Measurements from ENCODE around the gene BRPF1. TPM values are rescaled to one million over a fixed set of nuclear protein-coding genes. Genes with fewer than 3 reads are reported as not detected.

The BRPF1 gene
- total RNA-seq, 2 experiments from 2014 or later = 23.7 to 25.6 TPM

DNA sequence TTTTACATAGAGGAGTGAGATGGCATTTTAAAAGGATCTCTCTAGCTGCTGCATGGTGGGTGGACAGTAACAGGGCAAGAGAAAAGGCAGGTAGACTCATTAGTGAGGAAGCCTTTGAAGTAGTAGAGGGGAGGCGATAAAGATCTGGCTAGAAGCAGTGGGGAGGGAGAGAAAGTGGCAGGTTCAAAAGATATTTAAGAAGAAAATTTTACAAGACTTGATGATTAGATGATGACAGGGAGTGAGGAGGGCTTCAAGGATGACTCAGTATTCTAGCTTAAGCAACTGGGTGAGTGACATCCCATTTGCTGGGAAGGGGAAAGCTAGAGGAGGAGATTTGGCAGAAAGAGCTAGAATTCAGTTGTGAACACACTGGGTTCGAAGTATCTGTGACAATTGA is 3.8 kb upstream of the BRPF1 start:
- H3K36me3 ChIP-seq (ENCODE audit: insufficient read depth, low read length) = no peaks in the 10 kb centered on the region
- H3K9me3 Mint-ChIP-seq = no peaks in the 10 kb centered on the region
- TF ChIP-seq, protein P1, sequence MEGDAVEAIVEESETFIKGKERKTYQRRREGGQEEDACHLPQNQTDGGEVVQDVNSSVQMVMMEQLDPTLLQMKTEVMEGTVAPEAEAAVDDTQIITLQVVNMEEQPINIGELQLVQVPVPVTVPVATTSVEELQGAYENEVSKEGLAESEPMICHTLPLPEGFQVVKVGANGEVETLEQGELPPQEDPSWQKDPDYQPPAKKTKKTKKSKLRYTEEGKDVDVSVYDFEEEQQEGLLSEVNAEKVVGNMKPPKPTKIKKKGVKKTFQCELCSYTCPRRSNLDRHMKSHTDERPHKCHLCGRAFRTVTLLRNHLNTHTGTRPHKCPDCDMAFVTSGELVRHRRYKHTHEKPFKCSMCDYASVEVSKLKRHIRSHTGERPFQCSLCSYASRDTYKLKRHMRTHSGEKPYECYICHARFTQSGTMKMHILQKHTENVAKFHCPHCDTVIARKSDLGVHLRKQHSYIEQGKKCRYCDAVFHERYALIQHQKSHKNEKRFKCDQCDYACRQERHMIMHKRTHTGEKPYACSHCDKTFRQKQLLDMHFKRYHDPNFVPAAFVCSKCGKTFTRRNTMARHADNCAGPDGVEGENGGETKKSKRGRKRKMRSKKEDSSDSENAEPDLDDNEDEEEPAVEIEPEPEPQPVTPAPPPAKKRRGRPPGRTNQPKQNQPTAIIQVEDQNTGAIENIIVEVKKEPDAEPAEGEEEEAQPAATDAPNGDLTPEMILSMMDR (IDR thresholded peaks at IDR 0.05) = no peak
- H3K27me3 Mint-ChIP-seq = no peaks in the 10 kb centered on the region
- ATAC-seq (ENCODE audit: poor library complexity) = no peak
- intact Hi-C loops (cut with DNase I, micrococcal nuclease) = loop anchor here (2.0 to 5.0 kb wide), 5 partner anchors 23 to 375 kb away; partner anchors contain the start of gene MTMR14 (in 1 of the 2)
- H3K4me1 Mint-ChIP-seq (ENCODE audit: low read depth) = peaks cover 50% of the 10 kb centered on the region
- no peaks in the 10 kb centered on the region for H3K9me3 ChIP-seq (ENCODE audit: control insufficient read depth in 1 of 2, insufficient read depth in 1 of 2, low read length in 2 of 2)
- H3K4me3 Mint-ChIP-seq = peak overlapping the region; percentile 70
- peaks cover 32% of the 10 kb centered on the region for H3K4me1 ChIP-seq (ENCODE audit: insufficient read depth, low read length)
- POLR2A ChIA-PET = interaction anchor here (1.3 to 1.9 kb wide), 4 partner anchors 22 to 331 kb away, joined by 4 to 10 read pairs (median 7); partner anchors contain the start of genes ARPC4, MTMR14 and OGG1
- no peak overlapping the region for H3K4me3 ChIP-seq (ENCODE audit: low read length)
- H3K27ac Mint-ChIP-seq = peak overlapping the region; percentile 22
- peaks cover 18% of the 10 kb centered on the region for H3K36me3 Mint-ChIP-seq (ENCODE audit: low read depth)
- no peaks in the 10 kb centered on the region for H3K27me3 ChIP-seq (ENCODE audit: control insufficient read depth in 1 of 2, insufficient read depth in 2 of 2, low read length in 2 of 2)
- no peak for DNase-seq
- CTCF ChIA-PET = interaction anchor here (0.6 to 1.9 kb wide), 6 partner anchors 10 to 81 kb away, joined by 3 to 9 read pairs (median 4); partner anchors contain the start of gene OGG1
- no peak overlapping the region for H3K27ac ChIP-seq (ENCODE audit: low read depth in 1 of 2, low read length in 2 of 2)

- Mint-ChIP-seq H3K9me3 (no peaks in the 10 kb centered on the region), H3K27me3 (no peaks in the 10 kb centered on the region), H3K4me3 (peak overlapping the region; percentile 70), H3K4me1 (ENCODE audit: low read depth) (peaks cover 66% of the 10 kb centered on the region), H3K36me3 (ENCODE audit: low read depth) (peaks cover 33% of the 10 kb centered on the region), H3K27ac (peak overlapping the region; percentile 60)
- Histone ChIP-seq H3K27me3 (ENCODE audit: control insufficient read depth in 1 of 2, insufficient read depth in 2 of 2, low read length in 2 of 2) (no peaks in the 10 kb centered on the region), H3K36me3 (ENCODE audit: insufficient read depth, low read length) (peaks cover 5% of the 10 kb centered on the region), H3K27ac (ENCODE audit: low read depth in 1 of 2, low read length in 2 of 2) (no peak overlapping the region), H3K9me3 (ENCODE audit: control insufficient read depth in 1 of 2, insufficient read depth in 1 of 2, low read length in 2 of 2) (no peaks in the 10 kb centered on the region), H3K4me1 (ENCODE audit: insufficient read depth, low read length) (peaks cover 41% of the 10 kb centered on the region), H3K4me3 (ENCODE audit: low read length) (no peak overlapping the region)
- intact Hi-C loops (cut with DNase I, micrococcal nuclease) = loop anchor here (2.0 to 5.0 kb wide), 3 partner anchors 81 to 377 kb away; partner anchors contain the start of gene MTMR14 (in 1 of the 2)
- ATAC-seq (ENCODE audit: poor library complexity) (no peak), DNase-seq (no peak)
- TF ChIP-seq, protein P1 (IDR thresholded peaks at IDR 0.05) = no peak
- POLR2A ChIA-PET = no interaction called here
- CTCF ChIA-PET = no interaction called here
These were observed 2.1 kb upstream of the BRPF1 start for GRCh38 chr3:9729419-9729818.

- TF ChIP-seq, protein P1 (IDR thresholded peaks at IDR 0.05) = no peak
- Histone ChIP-seq H3K27ac (ENCODE audit: low read depth in 1 of 2, low read length in 2 of 2) (peak overlapping the region; percentile 32 to 43), H3K4me3 (ENCODE audit: low read length) (peak overlapping the region; percentile 86), H3K36me3 (ENCODE audit: insufficient read depth, low read length) (peaks cover 16% of the 10 kb centered on the region), H3K4me1 (ENCODE audit: insufficient read depth, low read length) (peaks cover 46% of the 10 kb centered on the region), H3K27me3 (ENCODE audit: control insufficient read depth in 1 of 2, insufficient read depth in 2 of 2, low read length in 2 of 2) (no peaks in the 10 kb centered on the region), H3K9me3 (ENCODE audit: control insufficient read depth in 1 of 2, insufficient read depth in 1 of 2, low read length in 2 of 2) (no peaks in the 10 kb centered on the region)
- POLR2A ChIA-PET = interaction anchor here (0.6 to 4.1 kb wide), 10 partner anchors 9 to 257 kb away, joined by 3 to 33 read pairs (median 4); partner anchors contain the start of genes ARPC4, CRELD1, MTMR14 and OGG1
- peak; percentile 28 for ATAC-seq (ENCODE audit: poor library complexity)
- H3K4me3 Mint-ChIP-seq = peak overlapping the region; percentile 88
- DNase-seq = no peak
- CTCF ChIA-PET = interaction anchor here (1.2 kb wide), 1 partner anchor 19 kb away, joined by 5 read pairs; the partner anchor contains the start of gene OGG1
- intact Hi-C loops (cut with DNase I, micrococcal nuclease) = loop anchor here (1.0 to 10.0 kb wide), 7 partner anchors 19 to 768 kb away; partner anchors contain the start of genes TADA3 (in 2 of the 2), ARPC4 (in 1 of the 2), MTMR14 (in 1 of the 2) and OGG1 (in 1 of the 2)
- H3K4me1 Mint-ChIP-seq (ENCODE audit: low read depth) = peaks cover 78% of the 10 kb centered on the region
- H3K27ac Mint-ChIP-seq = peak overlapping the region; percentile 91
- H3K27me3 Mint-ChIP-seq = no peaks in the 10 kb centered on the region
- H3K36me3 Mint-ChIP-seq (ENCODE audit: low read depth) = peaks cover 46% of the 10 kb centered on the region
- no peaks in the 10 kb centered on the region for H3K9me3 Mint-ChIP-seq
These were observed 804 bp upstream of the BRPF1 start for GRCh38 chr3:9730657-9731205.
